ENCODE measurements around the gene PGAP6. TPM values are rescaled to one million over a fixed set of nuclear protein-coding genes. Genes with fewer than 3 reads are reported as not detected.

PGAP6 gene
- polyA plus RNA-seq, 10 donors = 22.0 to 30.2 (median 24.0) TPM

GRCh38 chr16:330741-331140 lies 51.0 kb downstream of the PGAP6 start:
- no peak for DNase-seq

DNA sequence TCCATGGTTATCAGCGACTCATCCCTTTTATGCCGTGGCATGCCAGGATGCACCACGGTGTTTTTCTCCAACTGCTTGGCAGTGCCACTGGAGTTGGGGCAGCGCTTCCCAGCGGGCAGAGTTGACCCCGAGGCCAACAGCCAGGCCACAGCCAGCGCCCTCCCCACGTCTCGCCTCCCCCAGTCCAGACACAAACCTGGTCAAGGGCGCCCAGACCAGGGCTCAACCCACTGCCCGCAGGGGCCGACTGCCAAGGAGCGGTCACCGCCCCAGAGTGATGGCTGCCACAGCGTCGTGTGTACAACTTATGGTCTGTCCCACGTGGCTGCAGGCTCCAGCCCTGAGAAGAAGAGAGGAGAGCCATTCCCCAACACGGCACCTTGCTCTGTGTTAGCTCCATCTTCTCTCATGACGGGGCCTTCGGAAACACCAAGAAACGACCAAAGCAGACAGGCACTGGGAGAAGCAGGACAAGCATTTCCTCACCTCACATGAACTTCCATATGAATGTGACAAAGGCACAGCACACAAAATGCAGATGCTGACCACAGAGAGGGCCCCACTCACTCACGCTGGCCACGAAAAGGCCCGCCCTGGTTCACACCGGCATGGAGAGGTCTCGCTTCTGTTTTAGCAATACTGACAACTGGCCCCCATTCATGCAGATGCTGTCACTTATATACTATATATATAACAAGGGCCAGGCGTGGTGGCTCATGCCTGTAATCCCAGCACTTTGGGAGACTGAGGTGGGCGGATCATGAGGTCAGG lies 56.2 kb downstream of the PGAP6 start:
- no peak for DNase-seq

- no peak for DNase-seq
Observed at GRCh38 chr16:324451-325334, 57.1 kb downstream of the PGAP6 start.

DNA sequence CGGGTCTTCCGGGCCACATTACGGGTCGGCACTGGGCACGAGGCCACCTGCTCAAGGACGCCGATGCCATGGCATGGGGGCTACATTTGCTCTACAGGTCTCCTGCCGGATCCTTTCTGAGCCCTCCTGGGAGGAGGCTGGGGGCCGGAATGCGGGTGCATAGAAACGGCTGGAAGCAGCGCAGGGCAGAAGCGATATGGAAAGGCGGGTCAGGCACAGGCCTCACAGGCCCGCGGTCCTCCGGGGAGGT lies 57.7 kb downstream of the PGAP6 start:
- no peak for DNase-seq

- DNase-seq = no peak
Observed at GRCh38 chr16:322476-323143, 59.2 kb downstream of the PGAP6 start.

DNA sequence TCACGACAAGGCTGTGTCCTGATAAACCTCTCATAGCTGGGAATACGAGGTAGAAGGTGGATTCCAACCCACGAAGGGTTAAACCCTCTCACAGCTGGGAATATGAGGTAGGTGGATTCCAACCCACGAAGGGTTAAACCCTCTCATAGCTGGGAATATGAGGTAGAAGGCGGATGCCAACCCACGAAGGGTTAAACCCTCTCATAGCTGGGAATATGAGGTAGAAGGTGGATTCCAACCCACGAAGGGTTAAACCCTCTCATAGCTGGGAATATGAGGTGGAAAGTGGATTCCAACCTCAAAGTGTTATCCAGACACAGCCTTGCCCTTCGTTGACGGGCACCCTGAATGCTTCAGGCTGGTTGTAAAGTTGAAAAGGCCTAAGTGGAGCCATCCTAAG lies 60.2 kb downstream of the PGAP6 start:
- DNase-seq = no peak

Other genes with a start within 250 kb of the PGAP6 start
- gene NPRL3, start 243.3 kb downstream of the PGAP6 start, polyA plus RNA-seq (ENCODE audit: insufficient read length in 10 of 10) = 10 to 100 TPM; 23.9 to 31.1 (median 25.7) TPM
- gene HBZ, start 229.3 kb downstream of the PGAP6 start, polyA plus RNA-seq (ENCODE audit: insufficient read length in 10 of 10) = 10 to 100 TPM in 2 of 10 donors, 1 to 10 TPM in 7, under 1 TPM in 1; 0.99 to 15.3 (median 5.7) TPM
- 10 to 100 TPM in 6 of 10 donors, 1 to 10 TPM in 4; 2.6 to 40.3 (median 11.9) TPM for gene HBM, start 216.0 kb downstream of the PGAP6 start, polyA plus RNA-seq (ENCODE audit: insufficient read length in 10 of 10)
- gene HBA2, start 209.1 kb downstream of the PGAP6 start, polyA plus RNA-seq (ENCODE audit: insufficient read length in 10 of 10) = over 10,000 TPM in 3 of 10 donors, 1,000 to 10,000 TPM in 7; 1,262 to 19,401 (median 4,862) TPM
- gene HBA1, start 205.3 kb downstream of the PGAP6 start, polyA plus RNA-seq (ENCODE audit: insufficient read length in 10 of 10) = over 10,000 TPM in 1 of 10 donors, 1,000 to 10,000 TPM in 8, 100 to 1,000 TPM in 1; 989 to 14,859 (median 2,589) TPM
- 1 to 10 TPM in 7 of 10 donors, under 1 TPM in 2, not detected in 1; 0.61 to 7.0 (median 1.8) TPM for gene HBQ1, start 201.5 kb downstream of the PGAP6 start, polyA plus RNA-seq (ENCODE audit: insufficient read length in 10 of 10)
- 10 to 100 TPM; 51.7 to 94.1 (median 67.2) TPM for gene LUC7L, start 152.5 kb downstream of the PGAP6 start, polyA plus RNA-seq (ENCODE audit: insufficient read length in 10 of 10)
- gene FAM234A, start 147.2 kb downstream of the PGAP6 start, polyA plus RNA-seq (ENCODE audit: insufficient read length in 10 of 10) = 10 to 100 TPM; 30.2 to 44.4 (median 37.7) TPM
- gene RGS11, start 106.0 kb downstream of the PGAP6 start, polyA plus RNA-seq (ENCODE audit: insufficient read length in 10 of 10) = 1 to 10 TPM in 7 of 10 donors, under 1 TPM in 3; 0.64 to 2.7 (median 1.8) TPM
- 1 to 10 TPM in 7 of 10 donors, under 1 TPM in 3; 0.40 to 1.7 (median 1.2) TPM for gene ARHGDIG, start 101.4 kb downstream of the PGAP6 start, polyA plus RNA-seq (ENCODE audit: insufficient read length in 10 of 10)
- gene PDIA2, start 98.8 kb downstream of the PGAP6 start, polyA plus RNA-seq (ENCODE audit: insufficient read length in 10 of 10) = 1 to 10 TPM in 2 of 10 donors, under 1 TPM in 8; 0.15 to 3.0 (median 0.51) TPM
- 10 to 100 TPM in 6 of 10 donors, 1 to 10 TPM in 4; 8.6 to 15.7 (median 11.5) TPM for gene AXIN1, start 29.3 kb downstream of the PGAP6 start, polyA plus RNA-seq (ENCODE audit: insufficient read length in 10 of 10)
- 10 to 100 TPM; 31.8 to 49.2 (median 35.6) TPM for gene MRPL28, start 11.4 kb downstream of the PGAP6 start, polyA plus RNA-seq (ENCODE audit: insufficient read length in 10 of 10)
- 100 to 1,000 TPM in 1 of 10 donors, 10 to 100 TPM in 9; 63.6 to 121 (median 73.5) TPM for gene NME4, start 15.2 kb upstream of the PGAP6 start, polyA plus RNA-seq (ENCODE audit: insufficient read length in 10 of 10)
- 10 to 100 TPM in 6 of 10 donors, 1 to 10 TPM in 4; 6.2 to 17.1 (median 10.6) TPM for gene DECR2, start 19.9 kb upstream of the PGAP6 start, polyA plus RNA-seq (ENCODE audit: insufficient read length in 10 of 10)
- 10 to 100 TPM; 20.3 to 33.9 (median 28.5) TPM for gene RAB11FIP3, start 43.7 kb upstream of the PGAP6 start, polyA plus RNA-seq (ENCODE audit: insufficient read length in 10 of 10)
- 10 to 100 TPM; 14.3 to 30.0 (median 24.0) TPM for gene CAPN15, start 145.7 kb upstream of the PGAP6 start, polyA plus RNA-seq (ENCODE audit: insufficient read length in 10 of 10)
- under 1 TPM in 5 of 10 donors, not detected in 5; 0.09 to 0.25 (median 0.12) TPM for gene PRR35, start 178.4 kb upstream of the PGAP6 start, polyA plus RNA-seq (ENCODE audit: insufficient read length in 10 of 10)
- 1 to 10 TPM in 5 of 10 donors, under 1 TPM in 5; 0.77 to 1.5 (median 0.98) TPM for gene NHLRC4, start 185.0 kb upstream of the PGAP6 start, polyA plus RNA-seq (ENCODE audit: insufficient read length in 10 of 10)
- 10 to 100 TPM; 12.5 to 25.3 (median 16.8) TPM for gene PIGQ, start 188.0 kb upstream of the PGAP6 start, polyA plus RNA-seq (ENCODE audit: insufficient read length in 10 of 10)
- 10 to 100 TPM in 8 of 10 donors, 1 to 10 TPM in 2; 8.9 to 15.7 (median 10.8) TPM for gene RAB40C, start 208.1 kb upstream of the PGAP6 start, polyA plus RNA-seq (ENCODE audit: insufficient read length in 10 of 10)
- under 1 TPM; 0.18 to 0.79 (median 0.40) TPM for gene WFIKKN1, start 249.0 kb upstream of the PGAP6 start, polyA plus RNA-seq (ENCODE audit: insufficient read length in 10 of 10)